ENCODE data around the gene NACC2.

Gene NACC2

DNA sequence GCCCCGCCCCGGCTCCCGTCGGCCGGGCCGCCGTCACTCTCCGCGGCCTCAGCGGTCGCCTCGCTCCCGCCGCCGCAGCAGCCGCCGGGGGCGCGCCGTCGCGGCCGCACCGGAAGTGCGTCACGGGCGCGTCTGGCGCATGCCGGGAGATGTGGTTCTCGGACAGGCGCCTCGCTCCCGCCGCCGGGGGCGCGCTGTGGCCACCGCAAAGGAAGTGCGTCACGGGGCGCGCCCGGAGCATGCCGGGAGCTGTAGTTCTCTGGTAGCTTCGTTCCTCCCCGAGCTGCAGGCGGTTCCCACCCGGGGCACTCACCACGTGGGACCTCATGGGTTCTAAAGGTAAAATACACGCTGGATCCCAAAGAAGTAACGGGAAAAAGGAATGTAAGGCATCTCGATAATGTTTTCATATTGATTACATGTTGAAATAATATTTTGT is 133.8 kb downstream of the NACC2 start, which contains the start of gene UBAC1:
Gene UBAC1 (minus strand): TSS at position 97 of the 439 bp plus-strand sequence. CDS start 211 bp downstream, outside the sequence.
- peak; percentile 85 for DNase-seq (ENCODE audit: low read depth in 2 of 2)

DNA sequence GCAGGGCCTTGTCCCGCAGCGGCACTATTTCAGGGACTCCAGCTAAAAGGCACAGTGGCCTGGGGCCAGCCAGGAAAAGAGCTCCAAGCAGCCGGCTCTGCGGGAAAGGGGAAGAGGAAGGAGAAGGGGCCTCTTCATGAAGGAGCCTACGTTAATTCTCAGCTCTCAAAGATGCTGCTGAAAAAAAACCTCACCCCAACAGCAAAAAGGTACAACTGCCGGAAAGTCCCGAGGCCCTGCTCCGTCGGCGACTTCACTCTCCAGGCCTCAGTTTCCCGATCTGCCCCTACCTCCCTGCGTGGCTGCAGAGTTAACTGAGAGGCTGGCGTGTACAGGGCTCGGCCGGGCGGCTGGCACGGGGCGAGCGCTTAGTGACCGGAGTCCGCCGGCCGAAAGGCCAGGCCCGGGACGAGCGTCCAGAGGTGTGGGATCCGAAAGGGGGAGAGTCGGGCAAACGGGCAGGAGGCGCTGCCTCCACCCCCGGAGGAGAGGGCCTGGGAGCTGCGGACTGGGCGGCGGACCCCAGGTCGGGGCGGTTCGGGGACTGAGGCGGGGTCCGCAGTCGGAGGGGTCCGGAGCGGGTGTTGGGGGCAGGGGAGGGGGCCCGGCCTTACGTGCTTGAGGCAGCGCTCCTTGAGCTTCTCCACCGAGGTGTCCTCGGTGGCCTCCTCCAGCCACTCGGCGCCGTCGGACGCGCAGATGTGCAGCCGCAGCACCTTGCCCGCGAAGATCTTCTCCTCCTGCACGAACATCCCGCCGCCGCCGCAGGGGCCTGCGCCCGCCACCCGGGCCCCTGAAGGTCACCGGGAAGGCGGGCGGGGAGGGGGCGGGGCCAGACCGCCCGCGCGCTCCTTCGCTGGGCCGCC is 134.4 kb downstream of the NACC2 start:
- DNase-seq (ENCODE audit: low read depth in 2 of 2) = no peak

DNA sequence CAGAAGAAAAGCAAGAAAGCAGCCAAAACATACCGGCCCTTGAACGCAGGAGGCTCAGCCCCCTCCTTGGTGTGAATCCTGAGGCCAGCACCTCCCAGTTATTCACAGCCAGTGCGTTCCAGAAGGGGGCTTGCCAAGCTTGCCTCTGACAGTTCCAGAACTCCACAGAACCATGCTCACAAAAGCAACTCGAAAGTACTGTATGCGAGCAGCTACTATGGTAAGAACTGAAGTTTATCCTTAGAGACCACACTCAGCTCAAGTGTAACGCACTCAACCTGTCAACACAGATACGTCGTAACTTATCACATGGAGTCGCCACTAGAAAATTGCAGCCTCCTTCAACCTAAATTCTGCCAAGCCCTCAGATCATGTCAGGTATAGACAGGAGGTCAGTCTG is 135.3 kb downstream of the NACC2 start:
- no peak for DNase-seq (ENCODE audit: low read depth in 2 of 2)

DNA sequence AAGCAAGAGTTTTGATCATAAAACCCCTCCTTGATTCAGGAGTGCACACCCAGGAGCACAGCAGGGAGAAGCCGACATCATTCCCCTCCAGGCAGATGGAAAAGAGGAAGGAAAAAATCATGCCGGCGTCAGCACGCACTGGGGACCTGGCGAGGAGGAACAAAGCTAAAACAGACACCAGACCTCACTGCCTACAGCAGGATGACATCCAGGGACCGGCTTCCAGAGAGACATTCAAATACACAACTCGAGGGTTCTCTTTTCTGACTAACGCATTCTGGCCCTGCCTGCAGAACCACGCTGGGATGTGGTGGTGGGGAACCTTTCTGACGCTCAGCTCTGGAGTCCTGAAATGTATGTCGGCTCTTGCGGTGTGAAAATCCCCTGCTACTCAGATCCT is 136.6 kb downstream of the NACC2 start:
- no peak for DNase-seq (ENCODE audit: low read depth in 2 of 2)

DNA sequence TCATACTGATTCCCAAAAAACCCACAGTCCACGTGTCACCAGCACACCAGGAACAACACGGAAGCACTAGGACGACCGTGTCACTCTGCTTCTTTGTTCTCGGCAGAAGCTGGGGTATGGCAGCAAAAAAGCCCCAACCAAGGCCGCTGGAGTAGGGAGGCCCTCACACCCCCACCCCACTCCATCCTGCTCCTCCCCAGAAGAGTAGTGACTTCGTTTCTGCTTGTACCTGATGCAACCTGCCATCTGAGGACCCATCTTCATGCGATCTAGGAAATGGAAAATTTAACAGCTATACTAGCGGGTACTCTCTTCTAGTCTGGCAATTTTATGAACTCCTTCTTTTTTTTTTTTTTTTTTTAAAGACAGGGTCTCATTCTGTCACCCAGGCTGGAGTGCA is 137.7 kb downstream of the NACC2 start:
- DNase-seq (ENCODE audit: low read depth in 2 of 2) = no peak

DNA sequence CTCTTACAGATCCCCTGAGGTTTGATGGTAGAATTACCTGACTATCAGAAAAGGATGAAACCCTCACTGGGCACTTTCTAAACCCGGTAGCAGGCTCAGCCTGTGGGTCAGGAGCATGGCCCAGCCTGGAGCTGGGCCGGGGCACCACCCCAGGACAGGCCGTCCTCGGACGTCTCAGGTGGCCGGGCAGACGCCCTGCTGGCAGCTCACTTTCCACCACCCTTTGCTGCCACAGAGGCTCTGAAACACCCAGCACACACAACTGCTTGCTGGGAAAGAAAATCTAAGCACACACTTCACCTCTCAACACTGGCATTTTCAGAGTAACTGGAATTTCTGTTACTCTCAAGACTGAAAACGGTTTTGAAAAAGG is 138.3 kb downstream of the NACC2 start:
- no peak for DNase-seq (ENCODE audit: low read depth in 2 of 2)
